ENCODE data around the gene MRPL54. TPM values are rescaled to one million over a fixed set of nuclear protein-coding genes. Genes with fewer than 3 reads are reported as not detected.

The MRPL54 gene
- polyA plus RNA-seq, 1 experiment: 31.2 TPM

- Histone ChIP-seq H3K9me3 (ENCODE audit: control insufficient read depth, insufficient read depth, low read length) (no peaks in the 10 kb centered on the region; the same call in 1 of the 2 replicates), H3K27me3 (ENCODE audit: control insufficient read depth, insufficient read depth, low read length) (peaks cover 5% of the 10 kb centered on the region), H3K27ac (ENCODE audit: low read depth, low read length) (no peak overlapping the region), H3K4me3 (ENCODE audit: low read depth, low read length) (no peak overlapping the region)
- TF ChIP-seq CTCF (IDR thresholded peaks at IDR 0.05; ENCODE audit: low read depth, low read length): no peak
- CTCF ChIA-PET: no interaction called here
- DNase-seq (ENCODE audit: low read depth, low spot score): no peak
- POLR2A ChIA-PET: no interaction called here
These were observed 19.0 kb upstream of the MRPL54 start for GRCh38 chr19:3743486-3743885.

GRCh38 chr19:3745363-3746045 is 17.0 kb upstream of the MRPL54 start:
- no peak for DNase-seq (ENCODE audit: low read depth, low spot score)
- ChIA-PET CTCF (no interaction called here), POLR2A (no interaction called here)
- Histone ChIP-seq H3K4me3 (ENCODE audit: low read depth, low read length) (no peak overlapping the region), H3K27me3 (ENCODE audit: control insufficient read depth, insufficient read depth, low read length) (peaks cover 5% of the 10 kb centered on the region), H3K27ac (ENCODE audit: low read depth, low read length) (no peak overlapping the region), H3K9me3 (ENCODE audit: control insufficient read depth, insufficient read depth, low read length) (peaks cover 1% of the 10 kb centered on the region; the same call in 1 of the 2 replicates)
- TF ChIP-seq CTCF (IDR thresholded peaks at IDR 0.05; ENCODE audit: low read depth, low read length): no peak

GRCh38 chr19:3746371-3747056 is 16.0 kb upstream of the MRPL54 start:
- H3K9me3 ChIP-seq (ENCODE audit: control insufficient read depth, insufficient read depth, low read length): peaks cover 4% of the 10 kb centered on the region; the same call in 1 of the 2 replicates
- no peak overlapping the region for H3K4me3 ChIP-seq (ENCODE audit: low read depth, low read length)
- H3K27me3 ChIP-seq (ENCODE audit: control insufficient read depth, insufficient read depth, low read length): peaks cover 5% of the 10 kb centered on the region
- no peak for TF ChIP-seq CTCF (IDR thresholded peaks at IDR 0.05; ENCODE audit: low read depth, low read length)
- no peak for DNase-seq (ENCODE audit: low read depth, low spot score)
- ChIA-PET POLR2A (no interaction called here), CTCF (interaction anchor here (0.6 kb wide), 1 partner anchor 47 kb away, joined by 3 read pairs; no protein-coding TSS in a partner anchor)
- no peak overlapping the region for H3K27ac ChIP-seq (ENCODE audit: low read depth, low read length)

- Histone ChIP-seq H3K27ac (ENCODE audit: low read depth, low read length) (no peak overlapping the region), H3K9me3 (ENCODE audit: control insufficient read depth, insufficient read depth, low read length) (peaks cover 4% of the 10 kb centered on the region; the same call in 1 of the 2 replicates), H3K4me3 (ENCODE audit: low read depth, low read length) (no peak overlapping the region), H3K27me3 (ENCODE audit: control insufficient read depth, insufficient read depth, low read length) (peaks cover 5% of the 10 kb centered on the region)
- CTCF ChIA-PET: no interaction called here
- POLR2A ChIA-PET: no interaction called here
- DNase-seq (ENCODE audit: low read depth, low spot score): no peak
- no peak for TF ChIP-seq CTCF (IDR thresholded peaks at IDR 0.05; ENCODE audit: low read depth, low read length)
These were observed 13.5 kb upstream of the MRPL54 start for GRCh38 chr19:3748965-3749364.

- DNase-seq (ENCODE audit: low read depth, low spot score): no peak
- CTCF ChIA-PET: no interaction called here
- Histone ChIP-seq H3K4me3 (ENCODE audit: low read depth, low read length) (no peak overlapping the region), H3K27ac (ENCODE audit: low read depth, low read length) (no peak overlapping the region), H3K27me3 (ENCODE audit: control insufficient read depth, insufficient read depth, low read length) (peaks cover 5% of the 10 kb centered on the region), H3K9me3 (ENCODE audit: control insufficient read depth, insufficient read depth, low read length) (peaks cover 4% of the 10 kb centered on the region; the same call in 1 of the 2 replicates)
- no peak for TF ChIP-seq CTCF (IDR thresholded peaks at IDR 0.05; ENCODE audit: low read depth, low read length)
- POLR2A ChIA-PET: no interaction called here
These were observed 12.3 kb upstream of the MRPL54 start for GRCh38 chr19:3750211-3750610.

All from AG04450 (cell line).